ENCODE results near the gene CLEC4M.

CLEC4M gene, protein sequence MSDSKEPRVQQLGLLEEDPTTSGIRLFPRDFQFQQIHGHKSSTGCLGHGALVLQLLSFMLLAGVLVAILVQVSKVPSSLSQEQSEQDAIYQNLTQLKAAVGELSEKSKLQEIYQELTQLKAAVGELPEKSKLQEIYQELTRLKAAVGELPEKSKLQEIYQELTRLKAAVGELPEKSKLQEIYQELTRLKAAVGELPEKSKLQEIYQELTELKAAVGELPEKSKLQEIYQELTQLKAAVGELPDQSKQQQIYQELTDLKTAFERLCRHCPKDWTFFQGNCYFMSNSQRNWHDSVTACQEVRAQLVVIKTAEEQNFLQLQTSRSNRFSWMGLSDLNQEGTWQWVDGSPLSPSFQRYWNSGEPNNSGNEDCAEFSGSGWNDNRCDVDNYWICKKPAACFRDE

DNA sequence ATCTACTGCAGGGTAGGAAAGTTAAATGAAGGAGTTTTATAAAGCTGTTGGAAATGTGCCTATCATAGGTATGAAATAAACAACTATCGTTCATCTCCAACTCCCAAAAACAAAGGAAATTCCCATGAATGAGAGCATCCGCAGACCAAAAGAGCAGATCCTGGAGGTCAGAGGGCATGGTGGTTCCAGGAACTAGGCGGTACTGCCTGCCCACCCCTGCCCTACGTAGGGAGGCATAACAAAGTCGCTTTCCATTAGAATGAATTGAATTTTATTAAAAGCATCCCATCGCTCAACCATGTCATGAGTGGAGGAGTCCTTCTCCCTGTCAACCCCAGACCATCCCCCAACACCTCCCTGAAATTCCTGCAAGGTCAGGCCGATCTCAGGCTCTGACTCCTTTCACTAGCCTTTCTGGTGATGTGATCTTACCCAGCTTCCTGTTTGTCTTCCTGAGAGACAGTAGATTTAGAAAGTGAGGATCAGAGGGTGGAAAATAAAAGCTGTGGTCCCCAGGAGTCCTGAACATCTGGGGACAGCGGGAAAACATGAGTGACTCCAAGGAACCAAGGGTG lies at the start of gene CLEC4M:
Gene CLEC4M (plus strand): TSS at position 525 of the 575 bp plus-strand sequence. CDS start 24 bp downstream, at position 549.
- DNase-seq = no peak

DNA sequence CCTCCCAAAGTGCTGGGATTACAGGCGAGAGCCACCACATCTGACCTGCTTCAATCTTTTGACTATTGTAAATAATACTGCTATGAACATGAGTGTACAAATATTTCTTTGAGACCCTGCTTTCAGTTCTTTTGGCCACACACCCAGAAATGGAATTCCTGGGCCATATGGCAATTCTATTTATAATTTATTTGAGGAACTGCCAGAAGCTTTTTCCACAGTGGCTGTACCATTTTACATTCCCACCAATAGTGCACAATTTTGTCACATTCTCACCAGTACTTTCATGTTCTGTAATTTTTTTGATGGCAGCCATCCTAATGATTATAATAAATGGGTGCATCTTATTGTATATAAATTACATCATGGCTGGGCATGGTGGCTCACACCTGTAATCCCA lies 47.4 kb upstream of the CLEC4M start:
- no peak for DNase-seq

DNA sequence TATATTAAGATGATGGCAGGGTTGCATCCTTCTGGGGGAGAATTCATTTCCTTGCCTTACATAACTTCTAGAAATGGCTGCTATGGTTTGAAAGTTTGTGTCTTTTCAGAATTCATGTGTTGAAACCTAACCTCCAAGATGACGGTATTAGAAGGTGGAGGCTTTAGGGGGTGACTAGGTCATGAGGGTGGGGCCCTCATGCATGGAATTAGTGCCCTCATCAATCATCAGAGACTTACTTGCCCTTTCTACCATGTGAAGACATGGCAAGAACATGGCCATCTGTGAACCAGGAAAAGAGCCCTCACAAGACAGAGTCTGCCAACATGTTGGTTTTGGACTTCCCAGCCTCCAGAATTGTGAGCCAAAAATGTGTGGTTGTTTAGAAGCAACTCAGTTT lies 46.3 kb upstream of the CLEC4M start:
- DNase-seq = no peak

DNA sequence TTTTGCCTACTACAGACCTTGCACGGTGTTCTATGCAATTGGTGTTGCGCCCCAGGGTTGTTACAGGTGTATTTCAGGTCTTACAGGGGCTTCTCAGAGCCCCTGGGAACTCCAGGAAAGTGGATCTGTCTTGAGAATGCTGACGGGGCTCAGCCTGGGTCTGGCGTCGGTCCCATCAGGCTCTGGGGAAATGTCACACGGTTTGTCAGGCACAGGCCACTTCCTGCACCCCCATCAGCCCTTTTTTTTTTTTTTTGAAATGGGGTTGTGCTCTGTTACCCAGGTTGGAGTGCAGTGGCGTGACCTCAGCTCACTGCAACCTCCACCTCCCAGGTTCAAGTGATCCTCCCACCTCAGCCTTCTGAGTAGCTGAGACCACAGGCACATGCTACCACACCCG lies 44.4 kb upstream of the CLEC4M start:
- no peak for DNase-seq

DNA sequence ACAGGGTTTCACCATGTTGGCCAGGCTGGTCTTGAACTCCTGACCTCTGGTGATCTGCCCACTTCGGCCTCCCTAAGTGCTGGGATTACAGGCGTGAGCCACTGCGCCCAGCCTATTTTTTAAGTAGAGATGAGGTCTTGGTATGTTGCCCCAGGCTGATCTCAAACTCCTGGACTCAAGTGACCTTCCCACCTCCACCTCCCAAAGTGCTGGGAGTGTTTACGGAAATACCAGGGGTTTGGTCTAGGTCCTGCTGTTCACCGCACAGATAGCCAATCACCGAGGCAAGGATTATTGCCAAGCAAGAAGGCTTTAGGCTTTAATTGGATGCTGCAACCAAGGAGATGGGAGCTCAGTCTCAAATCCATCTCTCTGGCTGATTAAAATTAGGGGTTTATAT lies 42.7 kb upstream of the CLEC4M start:
- DNase-seq = no peak

DNA sequence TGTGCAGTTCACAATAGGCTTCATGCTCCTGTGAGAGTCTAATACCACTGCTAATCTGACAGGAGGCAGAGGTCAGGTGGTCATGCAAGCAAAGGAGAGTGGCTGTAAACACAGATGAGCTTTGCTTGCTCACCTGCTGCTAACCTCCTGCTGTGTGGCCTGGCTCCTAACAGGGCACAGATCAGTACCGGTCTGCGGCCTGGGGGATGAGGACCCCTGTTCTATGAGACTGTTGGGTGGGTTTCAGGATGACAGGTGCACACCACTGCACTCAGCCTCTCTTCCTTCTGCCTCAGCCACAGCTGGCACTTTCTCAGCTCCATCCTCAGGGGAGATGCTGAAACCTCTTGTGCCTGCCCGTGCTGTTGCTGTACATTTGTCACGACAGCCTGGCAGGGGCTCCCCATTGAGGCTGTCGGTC lies 40.8 kb upstream of the CLEC4M start:
- no peak for DNase-seq

DNA sequence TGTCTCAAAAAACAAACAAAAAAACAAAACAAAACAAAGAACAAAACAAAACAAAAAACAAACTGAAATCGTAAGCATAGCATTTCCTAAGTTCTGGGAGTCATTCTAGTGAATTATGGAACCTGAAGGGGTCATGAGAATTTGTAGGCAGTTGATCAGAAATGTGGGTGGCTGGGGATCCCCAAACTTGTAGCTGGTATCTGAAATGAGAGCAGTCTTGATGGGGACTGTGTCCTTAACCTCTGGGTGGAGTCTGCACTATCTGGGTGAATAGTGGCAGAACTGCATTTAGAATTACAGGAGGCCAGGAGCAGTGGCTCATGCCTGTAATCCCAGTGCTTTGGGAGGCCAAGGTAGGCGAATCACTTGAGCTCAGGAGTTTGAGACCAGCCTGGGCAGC lies 37.3 kb upstream of the CLEC4M start:
- no peak for DNase-seq

DNA sequence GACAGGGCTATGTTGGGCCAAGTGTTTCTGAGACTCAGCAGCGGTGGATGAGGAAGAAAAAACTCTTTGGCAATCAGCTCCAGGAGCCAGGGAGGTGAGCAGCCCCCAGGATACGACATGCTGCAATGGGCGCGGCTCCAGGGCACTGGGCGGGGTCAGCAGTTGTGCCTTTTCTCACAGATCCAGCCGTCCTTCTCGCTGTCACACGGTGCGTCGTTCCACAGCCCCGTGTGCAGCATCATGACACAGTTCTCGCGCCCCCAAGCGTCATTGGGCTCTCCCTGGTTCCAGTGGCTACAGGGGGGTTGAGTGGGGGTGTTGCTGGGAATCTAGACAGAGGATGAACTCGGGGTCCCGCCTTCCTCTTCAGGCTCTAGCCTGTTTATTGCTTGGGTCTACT lies 33.8 kb upstream of the CLEC4M start:
- no peak for DNase-seq

DNA sequence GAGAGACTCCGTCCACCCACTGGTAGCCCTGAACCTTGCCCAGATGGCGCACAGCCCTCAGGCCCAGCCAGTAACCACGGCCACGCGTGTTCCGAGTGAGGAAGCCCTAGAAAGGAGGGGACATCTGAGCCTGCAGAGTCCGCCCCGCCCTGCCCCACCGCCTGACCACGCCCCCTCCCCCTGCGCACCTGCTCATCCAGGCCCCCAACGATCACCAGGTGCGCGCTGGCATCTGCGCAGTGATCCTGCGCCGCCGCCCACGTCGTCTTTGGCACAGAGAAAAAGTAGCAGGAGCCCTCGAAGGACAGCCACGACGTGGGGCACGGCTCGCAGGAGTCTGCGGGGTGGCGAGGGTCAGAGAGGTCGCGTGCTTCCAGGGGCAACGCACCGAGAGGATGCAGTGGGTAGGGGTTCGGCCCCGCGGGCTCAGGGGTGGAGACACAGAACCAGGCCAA lies 33.2 kb upstream of the CLEC4M start:
- DNase-seq = no peak

DNA sequence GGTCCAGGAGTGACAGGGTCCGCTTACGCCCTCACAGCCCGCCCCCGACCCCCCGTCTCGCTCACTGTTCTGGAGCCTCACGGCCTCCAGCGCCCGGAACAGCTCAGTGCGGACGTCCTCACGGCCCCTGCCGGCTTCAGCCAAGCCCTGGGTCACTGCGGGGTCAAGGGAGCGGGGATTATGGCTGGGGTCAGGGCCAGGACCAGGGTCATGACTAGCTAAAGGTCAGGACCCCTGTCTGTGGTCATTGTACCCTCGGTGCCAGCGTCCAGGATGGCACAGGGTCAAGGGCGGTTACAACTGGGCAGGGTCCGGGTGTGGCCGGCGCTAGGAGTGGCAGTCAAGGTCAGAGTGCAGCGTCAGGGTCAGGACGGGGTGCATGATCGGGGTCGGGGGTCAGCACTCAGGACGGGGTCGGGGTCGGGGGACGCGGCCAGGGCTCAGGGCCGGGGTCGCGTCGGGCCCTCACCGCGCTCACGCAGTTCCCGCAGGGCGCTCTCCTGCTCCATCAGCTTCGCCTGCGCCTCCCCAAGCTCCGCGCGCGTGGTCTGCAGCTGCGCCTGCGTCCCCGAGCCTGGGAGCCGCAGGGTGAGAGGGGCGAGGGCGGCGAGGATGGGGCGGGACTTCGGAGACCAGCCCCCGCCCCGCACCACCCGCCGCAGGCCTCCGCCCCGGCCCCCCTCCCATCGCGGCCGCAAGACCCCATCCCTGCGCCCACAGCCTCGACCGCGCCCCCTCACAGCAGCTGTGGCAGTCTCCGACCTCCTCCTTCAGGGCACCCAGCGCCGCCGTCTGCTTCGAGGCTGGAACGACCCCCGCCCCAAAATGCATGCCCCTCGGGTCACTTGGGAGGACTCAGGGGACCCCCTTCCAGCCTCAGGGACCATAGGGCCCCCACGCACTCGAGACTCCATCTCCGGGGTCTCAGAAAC lies 32.5 kb upstream of the CLEC4M start:
- no peak for DNase-seq

DNA sequence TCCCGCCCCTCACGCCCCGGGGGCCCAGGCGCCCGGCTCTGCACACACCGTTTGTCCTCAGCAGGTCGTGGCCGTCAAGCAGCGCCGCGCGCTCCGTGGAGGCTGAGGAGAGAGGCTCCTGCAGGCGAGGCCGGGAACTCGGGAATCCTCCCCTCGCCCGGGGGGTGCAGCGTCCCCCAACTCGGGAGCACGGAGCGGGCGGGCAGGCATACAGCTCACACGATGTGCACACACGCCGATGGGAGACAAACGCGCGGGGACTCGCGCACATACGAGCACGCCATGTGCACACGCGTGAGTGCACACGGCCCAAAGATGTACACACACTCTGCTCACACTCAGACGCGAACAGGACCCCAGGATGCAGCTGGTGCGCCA lies 31.8 kb upstream of the CLEC4M start:
- no peak for DNase-seq

DNA sequence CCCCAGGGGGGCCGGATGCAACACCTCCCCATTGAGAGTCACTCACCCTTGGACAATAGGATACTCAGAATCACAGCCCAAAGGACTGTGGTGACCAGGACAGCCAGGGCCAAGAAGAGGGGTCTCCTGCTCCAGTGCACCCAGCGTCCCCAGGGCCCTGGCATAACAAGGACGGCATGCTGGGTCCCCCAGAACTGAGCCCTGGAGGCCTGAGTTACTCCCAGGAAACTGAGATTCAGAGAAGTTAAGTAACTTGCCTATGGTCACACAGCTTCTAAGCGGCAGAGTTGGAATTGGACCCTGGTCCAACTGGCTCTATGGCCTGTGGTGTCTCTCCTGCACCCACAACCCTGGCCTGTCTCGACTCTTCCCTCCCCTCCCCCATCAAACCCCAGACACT lies 31.4 kb upstream of the CLEC4M start:
- DNase-seq = no peak

DNA sequence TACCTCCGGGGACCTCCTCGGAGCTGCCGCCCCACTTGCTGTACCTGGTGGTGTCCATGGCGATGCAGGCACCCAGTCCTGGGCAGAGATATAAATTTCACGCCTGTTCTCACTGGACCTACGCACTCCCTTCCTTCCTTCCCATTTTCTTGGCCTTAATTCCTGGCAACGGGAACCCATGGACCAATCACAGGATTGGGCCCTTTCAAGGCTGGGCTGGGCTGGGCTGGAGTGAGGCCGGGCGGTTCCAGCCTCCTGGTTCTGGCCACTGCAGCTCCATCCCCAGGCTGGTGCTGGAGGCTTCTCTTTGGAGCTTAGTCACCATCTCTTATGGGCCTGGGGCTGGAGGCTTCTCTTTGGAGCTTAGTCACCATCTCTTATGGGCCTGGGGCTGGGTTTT lies 31.0 kb upstream of the CLEC4M start, which contains the start of gene CLEC4G:
Gene CLEC4G (minus strand): TSS at position 66 of the 400 bp plus-strand sequence. CDS start 8 bp downstream, at position 58.
- DNase-seq = no peak

DNA sequence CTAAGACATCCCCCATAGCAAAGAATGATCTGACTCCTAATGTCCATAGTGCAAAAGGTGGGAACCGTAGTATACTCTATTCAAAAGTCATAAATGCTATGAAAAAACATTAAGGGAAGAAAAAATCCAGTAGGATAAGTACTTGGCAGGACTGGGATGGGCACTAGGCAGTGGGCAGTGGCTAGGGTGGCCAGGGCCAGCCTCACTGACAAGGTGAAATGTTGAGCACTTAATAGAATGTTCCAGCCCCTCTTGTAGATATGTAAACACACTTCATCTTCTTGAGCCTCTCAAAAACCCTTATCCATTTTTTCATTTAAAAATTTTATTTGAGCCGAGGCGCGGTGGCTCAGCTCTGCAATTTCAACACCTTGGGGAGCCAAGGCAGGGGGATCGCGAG lies 29.7 kb upstream of the CLEC4M start:
- no peak for DNase-seq

DNA sequence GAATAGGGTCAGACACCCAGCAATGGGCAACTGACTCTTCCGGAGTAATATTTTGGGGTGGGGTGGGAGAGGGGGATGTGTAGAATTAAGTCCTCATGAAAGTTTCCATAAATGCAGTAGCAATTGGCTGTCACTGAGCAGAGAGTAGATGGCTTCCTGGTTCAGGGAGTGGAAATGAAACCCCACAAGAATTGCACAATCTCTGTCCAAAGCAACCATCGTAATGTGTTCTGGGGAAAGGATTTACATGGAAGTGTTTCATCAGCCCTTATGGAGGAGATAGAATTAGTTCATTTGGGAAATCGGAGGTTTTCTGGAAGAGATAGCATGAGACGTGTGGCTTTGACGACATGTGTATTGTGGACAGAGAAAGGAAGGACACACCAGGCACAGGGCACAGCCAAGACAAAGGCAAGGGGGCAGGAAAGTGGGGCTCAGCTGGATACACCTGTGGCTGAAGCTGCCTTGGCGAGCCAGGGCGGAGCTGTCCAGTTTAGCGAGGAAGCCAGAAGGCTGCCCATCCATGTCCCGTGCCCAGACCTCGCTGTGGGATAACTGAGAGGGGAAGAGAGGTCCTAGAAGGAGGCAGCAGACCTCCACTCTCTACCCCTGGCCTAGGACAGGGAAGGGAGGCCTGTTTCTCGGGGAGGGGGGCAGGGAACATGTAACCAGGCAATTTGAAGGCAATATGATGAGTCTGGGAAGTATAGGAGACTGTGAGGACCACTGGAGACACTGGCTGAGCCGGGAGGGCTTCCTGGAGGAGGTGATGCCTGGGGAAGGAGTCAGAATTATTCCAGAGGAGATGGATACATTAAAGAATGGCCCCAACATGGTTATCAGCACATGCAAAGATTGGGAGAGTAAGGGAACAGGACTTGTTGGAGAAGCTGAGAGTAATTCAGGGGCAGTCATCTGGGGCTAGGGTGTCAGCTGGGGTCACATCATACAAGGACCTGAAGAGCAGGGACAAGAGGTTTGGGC lies 28.5 kb upstream of the CLEC4M start:
- no peak for DNase-seq

DNA sequence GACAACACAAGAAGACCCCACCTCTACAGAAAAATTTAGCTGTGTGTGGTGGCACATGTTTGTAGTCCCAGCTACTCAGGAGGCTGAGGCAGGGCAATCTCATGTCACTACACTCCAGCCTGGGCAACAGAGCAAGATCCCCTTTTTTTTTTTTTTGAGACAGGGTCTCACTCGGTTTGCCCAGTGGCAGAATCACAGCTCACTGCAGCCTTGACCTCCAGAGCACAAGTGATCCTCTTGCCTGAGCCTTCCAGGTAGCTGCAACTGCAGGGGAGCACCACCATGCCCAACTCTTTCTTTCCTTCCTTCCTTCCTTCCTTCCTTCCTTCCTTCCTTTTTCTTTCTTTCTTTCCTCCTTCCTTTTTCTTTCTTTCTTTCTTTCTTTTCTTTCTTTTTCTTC lies 26.9 kb upstream of the CLEC4M start:
- DNase-seq = no peak

DNA sequence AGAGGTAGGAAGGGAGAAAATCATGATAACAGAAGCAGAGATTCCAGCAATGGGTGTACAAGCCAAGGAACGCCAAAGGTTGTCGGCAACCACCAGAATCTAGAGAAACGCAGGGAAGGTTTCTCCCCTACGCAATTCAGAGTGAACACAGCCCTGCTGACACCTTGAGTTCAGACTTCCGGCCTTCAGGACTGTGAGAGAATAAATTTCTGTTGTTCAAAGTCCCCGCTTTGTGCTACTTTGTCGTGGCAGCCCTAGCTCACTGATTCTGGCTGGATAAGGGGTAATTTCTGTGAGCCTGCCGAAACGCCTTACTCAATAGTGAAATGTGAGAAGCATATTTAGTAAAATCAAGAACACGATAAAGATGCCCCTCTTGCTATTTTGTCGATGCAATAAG lies 25.8 kb upstream of the CLEC4M start:
- DNase-seq = no peak

DNA sequence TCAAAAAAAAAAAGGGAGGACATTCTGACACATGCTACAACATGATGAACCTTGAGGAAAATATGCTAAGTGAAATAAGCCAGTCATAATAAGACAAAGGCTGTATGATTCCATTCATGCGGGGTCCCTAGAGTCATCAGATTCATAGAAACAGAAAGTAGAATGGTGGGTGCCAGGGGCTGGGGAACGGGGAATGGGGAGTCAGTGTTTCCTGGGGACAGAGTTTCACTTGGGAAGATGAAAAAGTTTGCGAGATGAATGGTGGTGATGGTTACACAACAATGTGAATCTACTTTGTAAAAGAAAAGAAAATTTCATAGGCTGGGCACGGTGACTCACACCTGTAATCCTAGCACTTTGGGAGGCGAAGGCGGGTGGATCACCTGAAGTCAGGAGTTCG lies 25.0 kb upstream of the CLEC4M start:
- no peak for DNase-seq

DNA sequence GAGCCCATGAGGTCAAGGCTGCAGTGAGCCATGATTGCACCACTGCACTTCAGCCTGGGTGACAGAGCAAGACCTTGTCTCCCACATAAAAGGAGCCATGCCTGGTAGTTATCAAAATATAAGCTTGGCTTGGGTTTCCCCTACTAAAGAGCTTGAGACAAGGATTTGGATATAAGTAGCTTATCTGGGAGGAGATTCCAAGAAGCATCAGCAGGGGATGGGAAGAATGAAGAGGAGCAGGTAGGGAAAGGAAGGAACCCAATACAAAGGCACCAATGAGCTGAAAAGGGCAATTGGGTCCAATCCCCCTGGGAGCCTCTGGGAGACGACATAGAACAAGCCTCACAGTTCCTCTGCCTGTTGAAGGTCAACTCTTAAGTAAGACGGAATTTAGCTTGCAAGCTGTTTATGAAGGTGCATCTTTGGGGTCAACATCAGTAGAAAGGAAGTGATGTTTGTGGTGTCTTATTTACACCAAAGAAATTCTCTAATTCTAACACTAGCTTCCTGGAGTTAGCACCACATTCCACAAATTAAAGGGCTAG lies 23.8 kb upstream of the CLEC4M start:
- no peak for DNase-seq

DNA sequence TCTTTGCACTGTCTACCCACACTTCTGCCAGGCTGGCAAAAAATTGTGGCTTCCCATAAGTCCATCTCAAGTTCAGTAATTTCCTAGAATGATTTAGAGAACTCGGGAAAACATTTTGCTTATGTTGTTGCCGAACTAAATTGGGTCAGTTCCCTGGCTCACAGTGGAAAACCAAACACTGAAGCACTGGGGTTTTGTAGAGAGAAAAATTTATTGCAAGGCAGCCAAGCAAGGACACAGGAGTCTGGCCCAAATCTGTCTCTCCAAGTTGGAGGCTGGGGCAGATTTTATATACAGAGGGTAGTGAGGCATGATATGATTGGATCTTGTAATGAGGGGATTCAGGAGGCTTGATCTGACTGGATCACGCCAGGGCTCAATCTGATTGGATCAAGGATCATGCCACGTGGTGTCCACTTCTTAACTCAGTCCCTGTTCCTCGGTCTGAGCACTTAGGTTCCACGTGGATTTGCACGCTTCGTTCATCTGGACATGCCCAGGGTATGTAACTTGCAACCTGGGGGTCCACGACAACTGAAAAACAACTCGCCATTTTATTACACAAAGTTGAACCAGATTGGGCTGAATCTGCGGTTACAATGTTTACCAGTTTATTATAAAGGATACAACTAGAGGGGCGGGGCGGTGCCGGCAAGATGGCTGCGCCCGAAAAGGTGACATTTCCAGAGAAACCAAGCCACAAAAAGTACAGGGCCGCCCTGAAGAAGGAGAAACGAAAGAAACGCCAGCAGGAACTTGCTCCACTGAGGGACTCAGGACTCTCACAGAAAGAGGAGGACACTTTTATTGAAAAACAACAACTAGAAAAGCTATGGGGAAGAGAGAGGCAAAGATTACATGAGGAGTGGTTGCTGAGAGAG lies 23.0 kb upstream of the CLEC4M start:
- no peak for DNase-seq

DNA sequence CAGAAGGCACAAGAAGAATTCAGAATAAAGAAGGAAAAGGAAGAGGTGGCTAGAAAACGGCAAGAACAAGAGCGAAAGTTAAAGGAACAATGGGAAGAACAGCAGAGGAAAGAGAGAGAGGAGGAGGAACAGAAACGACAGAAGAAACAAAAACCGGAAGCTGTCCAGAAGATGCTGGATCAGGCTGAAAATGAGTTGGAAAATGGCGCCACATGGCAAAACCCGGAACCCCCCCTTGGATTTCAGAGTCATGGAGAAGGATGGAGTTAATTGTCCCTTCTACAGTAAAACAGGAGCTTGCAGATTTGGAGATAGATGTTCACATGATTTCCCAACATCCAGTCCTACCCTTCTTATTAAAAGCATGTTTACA lies 22.4 kb upstream of the CLEC4M start:
- no peak for DNase-seq

All from NCI-H510A (cell line).